HG03342 (cell line): Measurements from ENCODE around the gene FOLR3.
"Not testable (repeated sequence)": the region's sequence is repeated elsewhere in the genome, so short reads cannot be mapped to it uniquely, and the experiment has no call there.

Experiments used
- ATAC-seq: cut with Tn5 transposase; IDR thresholded peaks from one replicate; pipeline ENCODE4 v1.9.1; 2021; ENCODE audit warnings: mild to moderate bottlenecking, moderate library complexity; ENCODE audit not compliant: unreplicated experiment

Gene FOLR3

DNA sequence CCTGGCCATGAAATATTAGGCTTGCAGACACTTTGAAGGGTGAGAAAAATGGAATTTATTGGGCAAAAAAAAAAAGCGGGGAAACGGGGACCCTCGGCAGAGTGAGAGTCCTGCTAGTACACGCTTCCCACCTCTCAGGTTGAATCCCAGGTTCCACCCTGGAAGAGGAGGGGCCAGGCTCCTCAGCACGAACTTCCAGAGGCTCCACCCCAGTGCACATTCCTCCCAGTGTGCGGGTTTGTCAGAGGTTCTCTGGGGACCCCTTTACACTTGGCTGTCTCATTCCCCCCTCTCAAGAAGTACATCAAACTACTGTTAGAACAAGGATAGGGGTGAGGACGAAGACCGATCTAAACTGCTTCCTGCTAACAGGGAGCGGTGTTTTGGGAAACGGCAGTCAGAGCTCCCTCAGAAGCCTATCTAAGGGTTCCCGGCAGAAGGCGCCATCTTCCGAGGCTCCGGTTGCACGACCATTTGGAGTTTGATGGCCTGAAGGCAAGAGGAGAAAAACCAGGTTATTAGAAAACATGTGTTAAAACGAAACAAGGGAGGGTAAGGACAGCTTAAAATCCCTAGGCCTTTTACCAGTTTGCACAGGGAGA, 27.5 kb downstream of the FOLR3 start:
- ATAC-seq: no peak

DNA sequence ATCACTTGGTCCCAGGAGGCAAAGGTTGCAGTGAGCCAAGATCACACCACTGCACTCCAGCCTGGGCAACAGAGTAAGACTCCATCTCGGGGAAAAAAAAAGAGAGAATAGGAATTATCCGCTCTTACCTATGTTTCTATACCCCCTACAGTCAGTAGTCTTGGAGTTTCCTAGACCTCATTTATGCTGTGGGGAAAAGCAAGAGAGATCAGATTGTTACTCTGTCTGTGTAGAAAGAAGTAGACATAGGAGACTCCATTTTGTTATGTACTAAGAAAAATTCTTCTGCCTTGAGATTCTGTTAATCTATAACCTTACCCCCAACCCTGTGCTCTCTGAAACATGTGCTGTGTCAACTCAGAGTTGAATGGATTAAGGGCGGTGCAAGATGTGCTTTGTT, 28.7 kb downstream of the FOLR3 start:
- ATAC-seq: not testable (repeated sequence)

DNA sequence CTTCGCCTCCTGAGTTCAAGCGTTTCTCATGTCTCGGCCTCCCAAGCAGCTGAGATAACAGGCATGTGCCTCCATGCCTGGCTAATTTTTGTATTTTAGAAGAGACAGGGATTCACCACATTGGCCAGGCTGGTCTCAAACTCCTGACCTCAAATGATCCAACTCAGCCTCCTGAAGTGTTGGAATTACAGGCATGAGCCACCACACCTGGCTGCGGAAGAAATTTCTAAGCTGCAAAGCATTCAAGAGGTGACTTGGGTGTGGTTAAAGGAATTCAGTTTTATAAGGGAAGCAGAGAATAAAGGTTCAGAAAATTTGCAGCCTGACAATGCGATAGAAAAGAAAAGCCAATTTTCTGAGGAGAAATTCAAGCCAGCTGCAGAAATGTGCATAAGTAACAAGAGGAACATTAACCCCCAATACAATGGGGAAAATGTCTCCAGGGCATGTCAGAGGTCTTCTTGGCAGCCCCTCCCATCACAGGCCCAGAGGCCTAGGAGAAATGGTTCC, 33.6 kb downstream of the FOLR3 start:
- not testable (repeated sequence) for ATAC-seq

DNA sequence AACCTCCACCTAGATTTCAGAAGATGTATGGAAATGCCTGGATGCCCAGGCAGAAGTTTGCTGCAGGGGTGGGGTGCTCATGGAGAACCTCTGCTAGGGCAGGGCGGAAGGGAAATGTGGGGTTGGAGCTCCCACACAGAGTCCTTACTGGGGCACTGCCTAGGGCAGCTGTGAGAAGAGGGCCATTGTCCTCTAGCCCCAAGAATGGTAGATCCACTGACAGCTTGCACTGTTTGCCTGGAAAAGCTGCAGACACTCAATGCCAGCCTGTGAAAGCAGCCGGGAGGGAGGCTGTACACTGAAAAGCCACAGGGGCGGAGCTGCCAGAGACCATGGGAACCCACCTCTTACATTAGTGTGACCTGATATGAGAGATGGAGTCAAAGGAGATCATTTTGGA, 34.2 kb downstream of the FOLR3 start:
- ATAC-seq: not testable (repeated sequence)

DNA sequence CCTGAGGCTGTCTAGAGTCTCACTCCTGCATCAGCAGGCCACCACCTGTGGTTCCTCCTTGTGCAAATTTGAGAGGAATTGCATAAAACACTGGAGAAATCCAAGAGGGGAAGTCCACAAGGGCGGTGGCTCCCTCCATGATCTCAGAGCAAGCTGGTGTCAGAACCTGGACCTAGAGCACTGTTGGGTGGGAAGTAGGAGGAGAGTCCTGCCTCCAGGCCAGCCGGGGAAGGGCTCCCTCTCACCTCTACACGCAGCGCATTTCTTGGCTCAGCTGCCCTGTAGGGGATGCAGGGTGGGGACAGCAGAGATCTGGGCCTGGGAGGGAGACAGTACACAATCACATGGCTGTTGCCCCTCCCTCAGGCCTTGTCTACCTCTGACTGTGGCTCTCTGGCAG, 36.5 kb downstream of the FOLR3 start:
- not testable (repeated sequence) for ATAC-seq

DNA sequence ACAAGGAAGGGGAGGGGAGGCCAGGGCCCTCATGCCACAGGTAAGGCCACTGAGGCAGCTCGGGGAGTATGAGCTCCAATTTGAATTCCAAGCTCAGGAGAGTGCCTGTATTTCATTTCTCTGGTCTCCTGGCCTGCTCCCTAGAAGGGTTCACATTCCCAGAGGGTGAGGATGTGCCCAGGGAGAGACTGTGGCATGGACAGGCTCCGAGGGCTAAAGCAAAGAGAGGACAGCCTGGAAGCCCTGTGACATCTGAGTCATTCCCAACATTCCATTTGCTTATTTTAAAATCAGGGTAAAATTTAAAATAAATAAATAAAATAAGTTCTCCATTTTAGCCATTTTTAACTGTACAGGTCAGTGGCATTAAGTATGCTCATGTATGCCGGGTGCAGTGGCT, 37.8 kb downstream of the FOLR3 start:
- no peak for ATAC-seq

DNA sequence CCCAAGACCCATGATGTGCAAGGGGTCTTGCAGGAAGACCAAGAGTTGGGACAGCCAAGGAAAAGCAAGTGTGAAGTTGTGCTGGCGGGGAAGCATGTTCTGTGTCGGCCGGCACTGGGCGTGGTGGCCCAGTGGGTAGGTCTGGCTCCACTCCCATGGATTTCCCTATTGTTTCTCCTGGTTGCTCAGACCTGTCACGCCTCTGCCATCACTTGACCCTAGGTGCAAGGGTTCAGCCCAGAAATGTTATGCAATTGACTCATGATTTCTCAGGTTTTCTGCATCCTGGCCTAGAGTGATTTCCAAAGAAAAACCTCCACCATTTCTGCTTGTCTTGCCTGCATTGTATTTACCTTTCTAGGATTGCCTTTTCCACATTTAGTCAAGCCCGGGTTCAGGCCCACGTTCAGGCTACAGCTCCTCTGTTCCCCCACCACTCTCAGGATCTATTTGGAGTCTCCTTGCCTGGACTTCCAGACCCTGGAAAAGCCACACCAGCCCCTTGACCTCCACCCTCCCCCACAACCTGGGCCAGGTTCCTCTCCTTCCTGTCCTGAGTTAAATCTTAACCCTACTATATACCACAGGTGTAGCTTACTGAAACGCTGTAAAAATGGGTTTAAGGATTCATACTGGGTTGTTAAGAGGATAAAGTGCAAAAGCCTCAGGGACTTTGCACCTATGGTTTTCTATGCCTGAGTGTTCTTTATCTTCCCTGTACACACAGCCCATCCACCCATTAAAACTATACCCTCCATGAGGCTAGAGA, 39.0 kb downstream of the FOLR3 start:
- no peak for ATAC-seq

DNA sequence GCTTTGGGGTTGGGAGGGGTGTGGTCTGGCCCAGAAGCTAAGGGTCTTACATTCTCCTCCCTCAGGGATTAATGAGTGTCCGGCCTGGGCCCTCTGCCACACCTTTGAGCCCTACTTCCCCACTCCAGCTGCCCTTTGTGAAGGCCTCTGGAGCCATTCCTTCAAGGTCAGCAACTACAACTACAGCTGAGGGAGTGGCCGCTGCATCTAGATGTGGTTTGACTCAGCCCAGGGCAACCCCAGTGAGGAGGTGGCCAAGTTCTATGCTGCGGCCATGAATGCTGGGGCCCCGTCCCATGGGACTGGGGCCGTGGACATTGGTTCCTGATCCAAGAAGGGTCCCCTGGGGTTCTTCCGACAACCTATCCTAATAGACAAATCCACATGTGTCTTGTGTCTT, 42.1 kb downstream of the FOLR3 start:
- ATAC-seq: no peak

DNA sequence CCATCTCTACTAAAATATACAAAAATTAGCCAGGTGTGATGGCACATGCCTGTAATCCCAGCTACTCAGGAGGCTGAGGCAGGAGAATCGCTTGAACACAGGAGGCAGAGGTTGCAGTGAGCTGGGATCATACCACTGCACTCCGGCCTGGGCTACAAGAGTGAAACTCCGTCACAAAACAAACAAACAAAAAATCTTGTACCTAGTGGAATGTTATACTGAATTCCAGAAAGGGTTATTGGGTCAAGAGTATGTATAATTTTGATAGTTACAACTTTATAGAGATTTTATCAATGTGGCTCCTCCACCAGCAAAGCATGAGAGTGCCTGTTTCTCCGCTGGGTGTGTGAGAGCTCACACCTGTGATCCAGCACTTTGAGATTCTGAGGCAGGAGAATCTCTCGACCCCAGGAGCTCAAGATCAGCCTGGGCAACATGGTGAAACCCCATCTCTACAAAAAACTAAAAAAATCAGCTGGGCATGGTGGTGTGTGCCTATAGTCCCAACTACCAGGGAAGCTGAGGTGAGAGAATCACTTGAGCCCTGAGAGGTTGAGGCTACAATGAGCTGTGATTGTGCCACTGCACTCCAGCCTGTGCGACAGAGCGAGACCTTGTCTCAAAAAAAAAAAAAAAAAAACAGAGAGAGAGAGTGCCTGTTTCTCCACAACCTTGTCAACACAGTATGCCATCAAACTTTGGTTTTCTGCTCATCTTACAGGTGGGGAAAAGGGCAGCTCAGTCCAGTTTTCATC, 43.7 kb downstream of the FOLR3 start:
- no peak for ATAC-seq

DNA sequence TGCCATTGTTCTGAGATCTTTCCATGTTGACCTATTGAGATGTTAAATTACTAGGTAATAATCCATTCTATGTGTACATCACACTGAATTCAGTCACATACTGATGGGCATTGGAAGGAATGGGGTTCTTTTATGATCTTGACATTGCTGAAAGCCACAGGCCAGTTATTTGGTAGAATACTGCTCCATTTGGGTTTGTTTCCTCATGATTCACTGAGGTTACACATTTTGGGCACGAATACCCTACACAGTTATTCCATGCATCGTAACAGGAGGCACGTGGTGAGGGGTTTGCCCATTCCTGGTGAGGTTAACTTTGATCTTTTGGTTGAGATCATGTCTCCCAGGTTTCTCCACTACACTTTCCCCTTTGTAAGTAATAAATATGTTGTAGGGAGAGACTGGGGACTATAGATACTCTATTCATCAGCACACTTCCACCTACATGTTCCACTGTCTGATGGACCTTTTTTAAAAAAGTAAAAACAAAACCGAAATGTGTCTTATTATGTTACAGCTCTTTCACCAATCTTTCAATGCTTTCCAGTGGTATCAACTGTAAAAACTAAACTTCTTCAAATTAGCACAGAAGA, 44.4 kb downstream of the FOLR3 start:
- ATAC-seq: no peak

DNA sequence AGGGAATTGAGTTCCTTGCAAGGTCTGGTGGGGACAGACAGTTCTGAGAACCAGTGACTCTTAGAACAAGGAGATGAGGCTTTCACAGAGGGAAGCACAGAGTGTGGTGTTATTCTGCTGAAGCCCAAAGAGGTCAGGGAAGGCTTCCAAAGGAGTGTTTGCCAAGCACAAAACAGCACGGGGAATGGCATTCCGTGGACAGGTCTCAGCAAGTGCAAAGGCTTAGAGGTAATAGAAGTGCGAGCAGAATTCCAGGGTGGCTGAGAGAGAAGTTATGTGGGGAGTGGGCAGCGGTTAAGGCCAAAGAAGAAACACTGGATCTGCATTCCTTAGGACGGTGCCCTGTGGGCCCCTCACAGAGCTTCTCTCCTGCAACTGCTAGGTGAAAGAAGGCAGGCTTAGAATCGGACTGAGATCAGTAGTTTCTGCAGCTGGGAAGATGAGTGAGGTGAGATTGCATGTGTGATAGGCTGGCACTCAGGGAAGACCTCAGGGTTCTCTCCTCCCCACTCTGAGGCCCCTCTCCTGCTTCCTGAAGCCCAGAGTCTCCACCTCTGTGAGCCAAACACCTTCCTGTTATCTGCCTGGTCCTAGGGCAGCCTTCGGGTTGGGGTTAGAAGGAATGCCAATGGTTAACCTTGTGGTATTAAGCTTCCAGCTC, 45.5 kb downstream of the FOLR3 start:
- ATAC-seq: not testable (repeated sequence)

DNA sequence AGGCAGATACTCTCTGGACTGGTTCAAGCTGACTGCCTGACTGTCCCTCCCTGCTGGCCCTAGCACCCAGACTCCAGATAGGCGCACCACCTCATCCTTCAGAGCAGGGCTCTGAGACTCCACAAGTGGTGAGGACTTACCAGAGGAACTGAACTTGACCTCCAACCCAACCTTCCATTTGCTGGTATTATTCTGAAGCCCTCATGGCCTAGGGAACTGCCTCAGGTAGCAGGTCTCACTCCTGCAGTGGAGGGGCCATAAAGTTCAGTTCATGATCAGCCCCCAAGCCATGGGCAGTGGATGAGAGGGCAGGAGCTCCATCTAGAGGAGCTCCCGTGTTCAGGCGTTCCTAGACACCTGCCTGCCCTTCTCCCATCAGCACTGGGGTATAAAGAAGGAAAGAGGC, 46.0 kb downstream of the FOLR3 start:
- ATAC-seq: not testable (repeated sequence)

DNA sequence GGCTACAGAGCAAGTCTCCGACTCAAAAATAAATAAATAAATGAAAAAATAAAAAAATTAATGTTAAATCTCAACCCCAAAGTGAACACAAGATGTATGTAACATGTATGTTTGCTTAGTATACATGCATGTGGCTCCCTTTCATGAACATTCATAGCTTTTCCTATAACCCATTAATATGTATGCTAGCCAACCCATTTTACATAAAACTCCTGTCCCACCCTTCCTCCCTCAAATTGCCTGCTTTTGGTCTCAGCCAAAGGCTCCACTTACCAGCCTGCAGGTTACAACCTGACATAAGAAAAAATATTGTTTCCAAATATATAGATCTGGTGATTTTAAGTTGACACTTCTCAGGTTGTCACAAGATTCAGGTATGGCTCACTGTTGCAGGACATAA, 52.7 kb downstream of the FOLR3 start:
- no peak for ATAC-seq
